ENCODE data around the gene CARD19. TPM values are rescaled to one million over a fixed set of nuclear protein-coding genes. Genes with fewer than 3 reads are reported as not detected.

Gene CARD19
- total RNA-seq, 1 experiment from 2014 or later: 63.4 TPM

DNA sequence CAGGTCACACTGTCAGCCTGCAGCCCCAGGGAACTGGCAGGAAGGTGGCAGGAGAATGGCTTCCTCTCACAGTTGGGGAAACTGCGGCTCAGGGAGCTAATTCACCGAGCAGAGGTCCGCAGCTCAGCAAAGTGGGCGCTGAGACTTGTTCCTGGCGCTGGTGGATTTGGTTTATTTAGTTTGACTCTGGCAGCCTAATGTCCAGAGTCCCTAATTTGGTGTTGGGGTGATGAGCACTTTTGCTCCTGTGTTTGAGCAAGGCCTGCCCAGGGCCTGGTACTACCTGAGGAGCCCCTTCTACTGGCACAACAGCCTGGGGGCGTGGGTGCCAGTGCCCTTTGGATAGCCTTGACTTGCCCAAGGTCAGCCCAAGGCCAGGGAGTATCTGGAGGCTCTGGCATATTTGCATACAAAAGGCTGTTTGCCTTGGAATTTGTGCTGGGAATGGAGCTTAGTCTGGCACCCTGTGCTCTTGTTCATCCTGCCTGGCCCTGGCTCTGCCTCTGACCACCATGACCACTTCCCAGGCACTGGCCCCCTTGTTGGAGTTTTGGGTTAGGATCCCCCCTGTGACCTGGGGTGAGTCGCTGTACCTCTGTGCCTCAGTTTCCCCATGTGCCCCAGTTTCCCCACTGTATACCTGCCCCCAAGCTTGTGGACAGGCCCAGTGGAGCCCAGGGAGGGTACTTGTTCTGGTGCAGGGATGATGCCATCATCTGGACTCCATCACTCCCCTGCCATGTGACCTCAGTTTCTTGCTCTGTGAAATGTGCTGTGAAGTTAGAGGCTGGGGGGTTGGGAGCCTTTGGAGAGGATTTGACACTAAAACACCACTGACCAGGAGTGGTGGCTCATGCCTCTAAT lies 36.1 kb upstream of the CARD19 start:
- peak overlapping the region in 1 of 2 experiments; percentile 41; a peak in 3 of 4 replicates for H3K4me3 ChIP-seq (ENCODE audit: low read depth in 2 of 2, low read length in 2 of 2)
- CTCF ChIA-PET: no interaction called here
- POLR2A ChIA-PET: no interaction called here
- H3K27ac ChIP-seq (ENCODE audit: low read length): peak overlapping the region; percentile 2; the same call in 1 of the 2 replicates
- ATAC-seq (no peak; the same call in 1 of the 2 replicates), DNase-seq (ENCODE audit: low read depth, low spot score) (no peak)
- in situ Hi-C loops (cut with HindIII; ENCODE audit: low pct_unique_long_range_greater_than_20kb, low sequenced_read_pairs): no loop called here
- no TSS peak for BruUV-seq (replicated peaks)
- H3K4me1 ChIP-seq (ENCODE audit: control insufficient read depth, insufficient read depth, low read length): peaks cover 19% of the 10 kb centered on the region
- intact Hi-C loops (cut with micrococcal nuclease; ENCODE audit: unreplicated experiment): no loop called here
- H3K9me3 ChIP-seq (ENCODE audit: control insufficient read depth, insufficient read depth, low read depth, low read length): no peaks in the 10 kb centered on the region
- no peaks in the 10 kb centered on the region for H3K36me3 ChIP-seq (ENCODE audit: control insufficient read depth, insufficient read depth, low read length)
- TF ChIP-seq, protein P1, sequence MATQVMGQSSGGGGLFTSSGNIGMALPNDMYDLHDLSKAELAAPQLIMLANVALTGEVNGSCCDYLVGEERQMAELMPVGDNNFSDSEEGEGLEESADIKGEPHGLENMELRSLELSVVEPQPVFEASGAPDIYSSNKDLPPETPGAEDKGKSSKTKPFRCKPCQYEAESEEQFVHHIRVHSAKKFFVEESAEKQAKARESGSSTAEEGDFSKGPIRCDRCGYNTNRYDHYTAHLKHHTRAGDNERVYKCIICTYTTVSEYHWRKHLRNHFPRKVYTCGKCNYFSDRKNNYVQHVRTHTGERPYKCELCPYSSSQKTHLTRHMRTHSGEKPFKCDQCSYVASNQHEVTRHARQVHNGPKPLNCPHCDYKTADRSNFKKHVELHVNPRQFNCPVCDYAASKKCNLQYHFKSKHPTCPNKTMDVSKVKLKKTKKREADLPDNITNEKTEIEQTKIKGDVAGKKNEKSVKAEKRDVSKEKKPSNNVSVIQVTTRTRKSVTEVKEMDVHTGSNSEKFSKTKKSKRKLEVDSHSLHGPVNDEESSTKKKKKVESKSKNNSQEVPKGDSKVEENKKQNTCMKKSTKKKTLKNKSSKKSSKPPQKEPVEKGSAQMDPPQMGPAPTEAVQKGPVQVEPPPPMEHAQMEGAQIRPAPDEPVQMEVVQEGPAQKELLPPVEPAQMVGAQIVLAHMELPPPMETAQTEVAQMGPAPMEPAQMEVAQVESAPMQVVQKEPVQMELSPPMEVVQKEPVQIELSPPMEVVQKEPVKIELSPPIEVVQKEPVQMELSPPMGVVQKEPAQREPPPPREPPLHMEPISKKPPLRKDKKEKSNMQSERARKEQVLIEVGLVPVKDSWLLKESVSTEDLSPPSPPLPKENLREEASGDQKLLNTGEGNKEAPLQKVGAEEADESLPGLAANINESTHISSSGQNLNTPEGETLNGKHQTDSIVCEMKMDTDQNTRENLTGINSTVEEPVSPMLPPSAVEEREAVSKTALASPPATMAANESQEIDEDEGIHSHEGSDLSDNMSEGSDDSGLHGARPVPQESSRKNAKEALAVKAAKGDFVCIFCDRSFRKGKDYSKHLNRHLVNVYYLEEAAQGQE (IDR thresholded peaks at IDR 0.05; ENCODE audit: insufficient read depth in 1 of 2, low read depth in 2 of 2, low read length in 1 of 2): no peak
- TF ChIP-seq, protein P2, sequence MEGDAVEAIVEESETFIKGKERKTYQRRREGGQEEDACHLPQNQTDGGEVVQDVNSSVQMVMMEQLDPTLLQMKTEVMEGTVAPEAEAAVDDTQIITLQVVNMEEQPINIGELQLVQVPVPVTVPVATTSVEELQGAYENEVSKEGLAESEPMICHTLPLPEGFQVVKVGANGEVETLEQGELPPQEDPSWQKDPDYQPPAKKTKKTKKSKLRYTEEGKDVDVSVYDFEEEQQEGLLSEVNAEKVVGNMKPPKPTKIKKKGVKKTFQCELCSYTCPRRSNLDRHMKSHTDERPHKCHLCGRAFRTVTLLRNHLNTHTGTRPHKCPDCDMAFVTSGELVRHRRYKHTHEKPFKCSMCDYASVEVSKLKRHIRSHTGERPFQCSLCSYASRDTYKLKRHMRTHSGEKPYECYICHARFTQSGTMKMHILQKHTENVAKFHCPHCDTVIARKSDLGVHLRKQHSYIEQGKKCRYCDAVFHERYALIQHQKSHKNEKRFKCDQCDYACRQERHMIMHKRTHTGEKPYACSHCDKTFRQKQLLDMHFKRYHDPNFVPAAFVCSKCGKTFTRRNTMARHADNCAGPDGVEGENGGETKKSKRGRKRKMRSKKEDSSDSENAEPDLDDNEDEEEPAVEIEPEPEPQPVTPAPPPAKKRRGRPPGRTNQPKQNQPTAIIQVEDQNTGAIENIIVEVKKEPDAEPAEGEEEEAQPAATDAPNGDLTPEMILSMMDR (IDR thresholded peaks at IDR 0.05): no peak
- TF ChIP-seq TCF7L2 (IDR thresholded peaks at IDR 0.05; ENCODE audit: low read depth, low read length) (no peak), POLR2AphosphoS5 (IDR thresholded peaks at IDR 0.05; ENCODE audit: low read depth, low read length) (no peak), SIN3A (IDR thresholded peaks at IDR 0.05; ENCODE audit: borderline replicate concordance, insufficient read depth, low read depth, low read length) (no peak)
- H3K27me3 ChIP-seq (ENCODE audit: control insufficient read depth, insufficient read depth, low read length): no peaks in the 10 kb centered on the region

DNA sequence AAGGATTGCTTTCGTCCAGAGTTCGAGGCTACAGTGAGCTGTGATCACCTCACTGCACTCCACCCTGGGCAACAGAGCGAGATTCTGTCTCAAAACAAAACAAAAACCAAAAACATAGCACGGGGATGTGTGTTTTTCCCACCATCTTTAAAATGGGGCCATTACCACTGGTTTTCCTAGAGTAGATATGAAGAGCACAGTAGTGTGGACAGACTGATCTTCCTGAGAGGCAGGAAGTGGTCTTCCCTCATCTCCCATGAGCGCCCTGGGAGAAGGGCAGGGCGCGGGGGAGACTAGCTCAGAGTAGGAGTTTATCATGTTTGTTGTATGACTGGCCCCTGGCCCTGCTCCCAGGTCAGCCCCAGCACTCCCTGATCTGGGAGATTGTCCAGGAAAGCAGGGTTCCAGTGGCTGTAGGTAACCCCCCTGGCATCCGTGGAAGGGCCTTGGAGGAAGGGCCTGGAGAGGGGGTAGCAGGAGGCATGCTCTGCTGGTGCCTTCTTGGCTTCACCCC lies 35.2 kb upstream of the CARD19 start:
- ChIA-PET CTCF (no interaction called here), POLR2A (no interaction called here)
- intact Hi-C loops (cut with micrococcal nuclease; ENCODE audit: unreplicated experiment): no loop called here
- peak; percentile 71 for ATAC-seq
- H3K36me3 ChIP-seq (ENCODE audit: control insufficient read depth, insufficient read depth, low read length): no peaks in the 10 kb centered on the region
- in situ Hi-C loops (cut with HindIII; ENCODE audit: low pct_unique_long_range_greater_than_20kb, low sequenced_read_pairs): no loop called here
- no peak overlapping the region for H3K4me3 ChIP-seq (ENCODE audit: low read depth in 2 of 2, low read length in 2 of 2)
- TF ChIP-seq TCF7L2 (IDR thresholded peaks at IDR 0.05; ENCODE audit: low read depth, low read length) (no peak), POLR2AphosphoS5 (IDR thresholded peaks at IDR 0.05; ENCODE audit: low read depth, low read length) (no peak)
- H3K27ac ChIP-seq (ENCODE audit: low read length): peak overlapping the region; percentile 2; the same call in 1 of the 2 replicates
- no peaks in the 10 kb centered on the region for H3K27me3 ChIP-seq (ENCODE audit: control insufficient read depth, insufficient read depth, low read length)
- no peak for DNase-seq (ENCODE audit: low read depth, low spot score)
- H3K9me3 ChIP-seq (ENCODE audit: control insufficient read depth, insufficient read depth, low read depth, low read length): no peaks in the 10 kb centered on the region
- peaks cover 19% of the 10 kb centered on the region for H3K4me1 ChIP-seq (ENCODE audit: control insufficient read depth, insufficient read depth, low read length)
- BruUV-seq (replicated peaks): no TSS peak
